CD4-positive, alpha-beta T cell treated with Interleukin-15 for 4 hours (primary cell): Measurements from ENCODE around the gene ARRB1.
"Not testable (repeated sequence)": the region's sequence is repeated elsewhere in the genome, so short reads cannot be mapped to it uniquely, and the experiment has no call there.

ENCODE experiments used
- DNase-seq: peaks from one replicate; pipeline ENCODE4 v3.0.0-alpha.2; 2020; ENCODE audit warnings: low spot score

ARRB1 gene

DNA sequence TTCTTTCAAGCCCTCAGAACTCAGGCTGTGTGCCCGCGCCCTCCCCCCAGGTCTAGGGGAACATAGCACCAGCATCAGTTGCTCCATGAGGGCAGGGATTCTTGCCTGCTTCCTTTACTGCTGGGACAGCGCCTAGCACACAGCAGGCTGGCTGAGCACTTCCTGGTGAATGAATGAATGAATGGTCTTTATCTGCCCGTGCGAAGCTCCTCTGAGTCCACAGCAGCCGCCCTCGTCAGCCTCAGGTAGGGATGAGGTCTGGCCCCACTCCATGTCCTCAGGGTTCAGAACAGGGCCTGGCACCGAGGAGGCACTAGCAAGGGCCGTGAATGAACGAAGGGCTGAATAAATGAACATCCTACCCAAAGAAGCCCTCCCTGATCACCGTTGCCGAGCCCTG is 27.3 kb downstream of the ARRB1 start:
- no peak for DNase-seq

GRCh38 chr11:75323609-75324008 is 27.9 kb downstream of the ARRB1 start:
- DNase-seq, result no peak

DNA sequence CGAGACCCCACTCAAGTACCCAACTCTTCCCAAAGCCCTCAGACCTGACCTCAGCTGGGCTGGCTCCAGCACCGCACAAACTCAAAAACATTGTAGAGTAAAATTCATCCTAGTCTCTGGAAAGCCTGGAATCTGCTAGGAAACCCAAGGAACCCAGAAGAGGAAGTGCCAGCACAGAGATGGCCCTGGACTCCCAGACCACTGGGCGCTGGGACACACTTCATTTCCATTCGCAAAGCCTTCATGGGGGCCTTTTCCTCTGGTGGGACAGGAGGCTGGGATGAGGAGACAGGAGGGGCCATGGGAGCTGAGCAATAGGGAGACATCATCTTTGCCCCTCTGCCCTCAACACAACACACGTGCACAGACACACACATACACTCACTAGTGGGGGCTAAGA is 30.8 kb downstream of the ARRB1 start:
- DNase-seq, result no peak

DNA sequence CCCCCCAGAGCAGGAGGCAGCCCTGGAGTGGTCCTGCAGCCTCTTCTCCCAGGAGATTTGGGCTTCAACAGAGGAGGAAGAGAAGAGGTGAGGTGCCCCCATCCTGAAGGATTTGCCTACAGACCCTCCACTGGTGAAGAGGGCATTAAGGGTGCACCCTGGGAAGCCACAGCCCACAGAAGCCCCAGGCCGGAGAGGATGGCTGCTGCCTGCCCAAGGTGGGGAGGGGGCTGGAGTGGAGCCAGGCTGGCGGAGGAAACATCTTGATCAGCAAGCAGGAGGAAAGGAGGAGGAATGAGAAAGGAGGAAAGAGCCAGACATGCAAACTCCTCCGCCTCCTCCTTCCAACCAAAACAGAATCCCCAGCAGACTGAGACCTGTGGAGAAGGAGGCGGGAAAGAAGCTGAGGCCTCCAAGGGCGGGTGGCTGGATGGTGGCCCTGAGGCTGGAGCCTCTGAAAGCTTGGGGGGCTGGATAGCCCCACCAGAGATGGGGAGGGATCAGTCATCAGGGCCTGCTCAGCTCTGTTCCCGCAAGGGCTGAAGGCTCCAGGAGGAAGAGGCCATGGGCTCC is 31.3 kb downstream of the ARRB1 start:
- DNase-seq, result no peak

DNA sequence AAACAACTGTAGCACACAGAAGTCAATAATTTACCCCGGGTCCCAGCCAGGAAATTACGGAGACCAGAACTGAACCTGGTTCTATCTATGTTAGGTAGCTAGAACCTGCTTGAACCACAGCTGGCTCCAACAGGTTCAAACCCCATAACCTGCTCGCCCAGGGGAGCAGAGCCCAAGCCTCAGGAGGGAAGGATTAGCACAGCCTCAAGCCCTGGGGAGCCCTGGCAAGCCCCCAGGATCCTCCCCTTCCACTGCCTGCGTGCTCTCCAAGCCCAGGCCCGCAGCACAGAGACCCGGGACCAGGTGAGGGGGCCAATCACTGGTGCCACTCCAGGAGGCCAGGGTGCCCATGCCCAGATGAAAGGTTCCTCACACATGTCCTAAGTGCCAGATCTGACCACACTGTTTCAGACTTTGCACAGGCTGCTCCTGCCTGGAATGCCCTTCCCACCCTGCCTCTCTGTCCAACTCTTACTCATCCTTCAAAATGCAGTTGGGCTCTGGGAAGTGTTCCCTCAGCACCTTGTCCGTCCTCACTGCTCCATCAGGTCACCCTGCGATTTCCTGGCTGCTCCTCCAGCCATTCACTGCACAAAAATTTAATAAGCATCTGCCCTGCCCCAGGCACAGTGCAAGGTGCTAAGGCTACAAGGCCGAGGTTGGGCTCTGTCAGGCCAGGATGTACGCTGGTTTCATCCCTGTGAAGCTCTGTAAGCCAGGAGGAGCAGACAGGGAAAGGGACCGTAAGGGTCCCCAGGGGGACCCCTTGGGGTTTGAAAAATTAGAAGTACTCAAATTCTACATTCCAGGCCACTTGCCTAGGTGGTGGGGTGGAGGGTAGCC is 32.2 kb downstream of the ARRB1 start:
- no peak for DNase-seq

- no peak for DNase-seq
Measured at GRCh38 chr11:75317446-75318122, 33.9 kb downstream of the ARRB1 start.

- no peak for DNase-seq
Measured at GRCh38 chr11:75315439-75315805, 36.0 kb downstream of the ARRB1 start.

DNA sequence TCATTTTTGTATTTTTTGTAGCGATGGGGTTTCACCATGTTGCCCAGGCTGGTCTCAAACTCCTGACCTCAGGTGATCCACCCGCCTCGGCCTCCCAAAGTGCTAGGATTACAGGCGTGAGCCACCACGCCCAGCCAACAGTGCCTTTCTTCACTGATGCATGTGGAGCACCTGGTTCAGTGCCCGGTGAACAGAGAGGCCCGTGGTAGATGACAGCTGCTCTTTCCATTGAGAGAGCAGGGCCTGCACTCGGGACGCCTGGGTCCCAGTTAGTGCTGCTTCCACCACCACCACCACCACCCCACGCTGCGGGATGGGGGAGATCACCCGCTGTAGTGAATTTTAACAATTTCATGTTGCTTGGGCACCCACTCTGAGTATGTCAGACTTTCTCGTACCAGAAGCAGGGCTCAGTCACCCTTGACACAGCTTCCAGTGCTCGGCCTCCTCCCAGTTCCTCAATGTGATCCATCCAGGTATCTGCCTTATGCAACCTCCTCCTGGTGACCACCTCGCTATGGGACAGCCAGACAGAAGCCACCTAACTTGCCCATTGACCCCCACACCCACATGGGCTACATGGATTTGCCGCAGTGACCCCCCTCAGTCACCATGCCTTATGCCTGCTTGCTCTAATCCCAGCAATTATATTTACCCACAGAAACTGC is 36.6 kb downstream of the ARRB1 start:
- DNase-seq, result no peak

GRCh38 chr11:75313513-75314272 is 37.8 kb downstream of the ARRB1 start:
- DNase-seq, result no peak

- DNase-seq, result no peak
Measured at GRCh38 chr11:75312346-75312745, 39.1 kb downstream of the ARRB1 start.

GRCh38 chr11:75311858-75312288 is 39.6 kb downstream of the ARRB1 start:
- no peak for DNase-seq

GRCh38 chr11:75308986-75309385 is 42.5 kb downstream of the ARRB1 start:
- DNase-seq, result no peak

DNA sequence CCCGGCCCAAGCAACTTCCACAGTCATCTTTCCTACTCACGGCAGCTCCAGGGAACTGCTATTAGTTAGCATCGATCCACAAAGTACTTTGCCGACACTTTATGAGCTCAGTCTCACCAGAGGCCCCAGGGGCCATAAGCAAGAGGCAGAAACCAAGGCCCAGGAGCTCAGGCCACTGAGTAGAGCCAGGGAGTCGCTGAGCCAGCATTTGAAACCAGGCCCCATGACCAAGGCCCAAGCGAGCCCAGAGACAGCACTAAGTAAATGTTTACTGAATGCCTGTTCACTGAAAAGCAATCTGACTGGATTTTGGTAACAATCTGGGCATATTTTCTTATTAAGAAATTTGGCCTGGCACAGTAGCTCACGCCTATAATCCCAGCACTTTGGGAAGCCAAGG is 43.3 kb downstream of the ARRB1 start:
- DNase-seq, result no peak

GRCh38 chr11:75307058-75307457 is 44.4 kb downstream of the ARRB1 start:
- no peak for DNase-seq

GRCh38 chr11:75306529-75306928 is 44.9 kb downstream of the ARRB1 start:
- no peak for DNase-seq

- DNase-seq, result no peak
Measured at GRCh38 chr11:75305993-75306392, 45.5 kb downstream of the ARRB1 start.

GRCh38 chr11:75305452-75305851 is 46.0 kb downstream of the ARRB1 start:
- DNase-seq, result no peak

- not testable (repeated sequence) for DNase-seq
Measured at GRCh38 chr11:75304941-75305340, 46.5 kb downstream of the ARRB1 start.

DNA sequence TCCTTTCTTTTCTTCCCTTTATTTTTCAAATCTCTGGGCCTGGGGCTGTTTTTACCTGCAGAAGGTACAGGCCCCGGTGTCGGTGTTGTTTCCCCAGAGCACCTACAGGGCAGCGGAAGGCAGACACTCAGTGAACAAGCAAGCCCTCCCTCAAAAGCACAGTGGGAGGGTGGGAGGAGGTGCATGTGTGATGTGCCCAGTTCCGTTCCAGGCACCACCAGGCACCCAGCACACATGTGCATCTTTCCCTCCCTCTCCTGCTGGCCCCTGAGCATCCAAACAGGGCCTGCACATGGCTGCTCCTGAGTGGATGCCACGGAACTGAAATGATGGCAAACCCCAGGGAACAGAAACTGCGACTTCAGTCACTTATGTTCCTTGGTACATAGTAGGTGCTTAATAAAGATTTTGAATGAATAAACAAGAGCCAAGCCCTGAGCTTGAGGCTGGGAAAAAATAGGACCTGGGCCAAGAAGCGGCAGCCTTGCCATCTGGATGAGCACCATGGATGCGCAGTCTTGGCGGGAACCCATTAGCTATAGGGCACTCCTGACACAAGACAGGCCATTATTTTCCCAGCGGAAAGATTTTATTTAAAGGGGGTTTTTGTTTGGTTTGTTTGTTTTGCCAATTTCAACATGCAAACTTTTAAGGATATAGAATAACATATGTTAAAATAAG is 47.8 kb downstream of the ARRB1 start:
- no peak for DNase-seq

DNA sequence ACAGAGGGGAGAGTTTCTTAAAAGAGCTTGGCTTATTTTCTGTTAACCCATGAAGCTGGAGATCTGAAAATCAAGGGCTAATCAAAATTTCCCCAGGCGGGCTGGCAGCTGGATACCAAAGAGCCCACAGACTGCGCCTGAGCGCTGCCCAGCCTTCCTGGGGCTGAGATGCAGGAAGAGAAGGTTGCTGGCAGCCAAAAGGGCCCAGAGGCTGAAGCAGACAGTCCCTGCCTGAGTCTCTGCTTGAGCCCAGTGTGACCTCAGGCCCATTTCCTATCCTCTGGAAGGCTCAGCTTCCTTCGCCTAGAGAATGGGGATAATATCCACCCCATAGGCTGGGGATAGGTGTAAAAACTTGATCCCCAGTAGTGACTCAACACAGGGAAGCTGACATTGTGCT is 49.1 kb downstream of the ARRB1 start:
- no peak for DNase-seq

- DNase-seq, result no peak
Measured at GRCh38 chr11:75301601-75302345, 49.7 kb downstream of the ARRB1 start.
